Neural cell (in vitro differentiated cells): Measurements from ENCODE around the gene NFS1. TPM values are rescaled to one million over a fixed set of nuclear protein-coding genes. Genes with fewer than 3 reads are reported as not detected.

Experiments used
- H2AFZ ChIP-seq: fragments of 200-600, 300-800 bp; sonication (generic), shearing (Covaris generic); 2 replicates; pipeline ENCODE4 v1.6.0; 2014; ENCODE audit warnings: low read depth, mild to moderate bottlenecking, antibody characterized with exemption, low read length, moderate library complexity
- H3F3A ChIP-seq: fragments of 200-600 bp; shearing (Covaris generic); 2 replicates; pipeline ENCODE4 v1.6.1; 2016; ENCODE audit warnings: mild to moderate bottlenecking, moderate library complexity, mixed read lengths, antibody characterized with exemption, low read length; ENCODE audit not compliant: insufficient read depth, poor library complexity, severe bottlenecking
- H3K27ac ChIP-seq: fragments of 200-600, 300-800 bp; sonication (generic), shearing (Covaris generic); 2 replicates; pipeline ENCODE4 v1.5.1; 2014; ENCODE audit warnings: mild to moderate bottlenecking, low read length, moderate library complexity
- H3K27me3 ChIP-seq: fragments of 300-800, 200-600 bp; sonication (generic), shearing (Covaris generic); 2 replicates; pipeline ENCODE4 v1.6.0; 2014; ENCODE audit warnings: mild to moderate bottlenecking, low read depth, low read length, moderate library complexity; ENCODE audit not compliant: insufficient read depth
- H3K36me3 ChIP-seq: fragments of 300-800, 200-600 bp; sonication (generic), shearing (Covaris generic); 2 replicates; pipeline ENCODE4 v1.5.1; 2014; ENCODE audit warnings: mild to moderate bottlenecking, antibody characterized with exemption, low read length, moderate library complexity; ENCODE audit not compliant: insufficient read depth
- H3K4me2 ChIP-seq: fragments of 300-800, 200-600 bp; sonication (generic), shearing (Covaris generic); 2 replicates; pipeline ENCODE4 v1.6.0; 2014; ENCODE audit warnings: mild to moderate bottlenecking, low read length
- H3K4me3 ChIP-seq: fragments of 300-800, 200-600 bp; sonication (generic), shearing (Covaris generic); 2 replicates; pipeline ENCODE4 v1.5.1; 2014; ENCODE audit warnings: mild to moderate bottlenecking, low read length, moderate library complexity
- H3K79me2 ChIP-seq: fragments of 200-600 bp; shearing (Covaris generic); replicated peaks from 2 replicates; pipeline ENCODE4 v1.6.0; 2014; ENCODE audit warnings: mild to moderate bottlenecking, low read length, moderate library complexity; ENCODE audit not compliant: insufficient read depth
- H3K9ac ChIP-seq: fragments of 300-800, 200-600 bp; sonication (generic), shearing (Covaris generic); 2 replicates; pipeline ENCODE4 v1.6.1; 2016; ENCODE audit warnings: mild to moderate bottlenecking, low read length, mixed read lengths
- H3K9me2 ChIP-seq: fragments of 200-600 bp; shearing (Covaris generic); 2 replicates; pipeline ENCODE4 v1.6.1; 2016; ENCODE audit warnings: mild to moderate bottlenecking, low read length, mixed read lengths; ENCODE audit not compliant: insufficient read depth
- H3K9me3 ChIP-seq: fragments of 200-600, 300-800 bp; sonication (generic), shearing (Covaris generic); 2 replicates; pipeline ENCODE4 v1.6.1; 2016; ENCODE audit warnings: mild to moderate bottlenecking, mixed run types, low read length, moderate library complexity, mixed read lengths
- H4K20me1 ChIP-seq: fragments of 200-600 bp; shearing (Covaris generic); 2 replicates; pipeline ENCODE4 v1.6.1; 2016; ENCODE audit warnings: mild to moderate bottlenecking, mixed run types; ENCODE audit not compliant: insufficient read depth
- CTCF ChIP-seq: fragments of 450-650 bp; IDR thresholded peaks from 2 replicates; pipeline ENCODE4 v1.5.1; 2014; ENCODE audit warnings: antibody characterized with exemption, mild to moderate bottlenecking, moderate library complexity; ENCODE audit not compliant: poor library complexity, severe bottlenecking
- EP300 ChIP-seq: fragments of 450-650 bp; conservative IDR thresholded peaks from 2 replicates; pipeline ENCODE4 v1.6.1; 2014; ENCODE audit warnings: antibody characterized with exemption, mild to moderate bottlenecking, moderate library complexity; ENCODE audit not compliant: poor library complexity, severe bottlenecking
- EZH2 ChIP-seq: fragments of 200-600, 300-800 bp; shearing (Covaris generic), sonication (generic); IDR thresholded peaks from 2 replicates; pipeline ENCODE4 v1.6.1; 2014; ENCODE audit warnings: antibody characterized with exemption, low read length, borderline replicate concordance, mild to moderate bottlenecking; ENCODE audit not compliant: insufficient read depth, poor library complexity, severe bottlenecking
- MXI1 ChIP-seq: fragments of 450-650 bp; conservative IDR thresholded peaks from 2 replicates; pipeline ENCODE4 v1.6.1; 2014; ENCODE audit warnings: antibody characterized with exemption, mild to moderate bottlenecking; ENCODE audit not compliant: poor library complexity, severe bottlenecking
- POLR2AphosphoS5 ChIP-seq: IDR thresholded peaks from 2 replicates; pipeline ENCODE4 v1.6.1; 2012
- RAD21 ChIP-seq: fragments of 450-650 bp; conservative IDR thresholded peaks from 2 replicates; pipeline ENCODE4 v1.6.1; 2014; ENCODE audit warnings: antibody characterized with exemption, mild to moderate bottlenecking, moderate library complexity
- REST ChIP-seq: IDR thresholded peaks from 2 replicates; pipeline ENCODE4 v1.6.1; 2012; ENCODE audit warnings: borderline replicate concordance
- SMC3 ChIP-seq: fragments of 450-650 bp; conservative IDR thresholded peaks from 2 replicates; pipeline ENCODE4 v1.6.1; 2014; ENCODE audit warnings: antibody characterized with exemption, mild to moderate bottlenecking, moderate library complexity; ENCODE audit not compliant: poor library complexity
- TAF1 ChIP-seq: IDR thresholded peaks from 2 replicates; pipeline ENCODE4 v1.6.1; 2012; ENCODE audit warnings: low read depth
- polyA plus RNA-seq: library from polyadenylated mRNA; depleted of rRNA; stranded (reverse); fragments of >200 nt; gene quantifications from 2 replicates; pipeline ENCODE4 v1.2.3, GENCODE V29; 2014

NFS1 gene
- polyA plus RNA-seq, 1 donor from 2014 or later: 55.2 TPM

- Histone ChIP-seq H3K4me3 (no peak overlapping the region), H3K9ac (no peak overlapping the region), H3K9me3 (no peaks in the 10 kb centered on the region), H3K9me2 (no peaks in the 10 kb centered on the region), H3K36me3 (peaks cover 11% of the 10 kb centered on the region), H3K79me2 (peaks cover 37% of the 10 kb centered on the region), H3K27ac (no peak overlapping the region), H3K4me2 (no peak overlapping the region), H4K20me1 (peaks cover 7% of the 10 kb centered on the region), H2AFZ (no peak overlapping the region), H3K27me3 (no peaks in the 10 kb centered on the region), H3F3A (no peaks in the 10 kb centered on the region)
- TF ChIP-seq SMC3: no peak
These were observed 33.2 kb downstream of the NFS1 start for GRCh38 chr20:35665949-35666288.

- Histone ChIP-seq H3K4me3 (peak within 1 kb of the TSS; percentile 87), H3K79me2 (peaks cover 50% of the 10 kb centered on the region), H3K27me3 (no peaks in the 10 kb centered on the region), H3K9me3 (no peaks in the 10 kb centered on the region), H2AFZ (peak within 1 kb of the TSS; percentile 97), H3K9me2 (no peaks in the 10 kb centered on the region), H3K9ac (peak within 1 kb of the TSS; percentile 99), H3K4me2 (peak within 1 kb of the TSS; percentile 94), H3K36me3 (peaks cover under 1% of the 10 kb centered on the region), H4K20me1 (peaks cover 7% of the 10 kb centered on the region), H3F3A (no peaks in the 10 kb centered on the region), H3K27ac (peak within 1 kb of the TSS; percentile 95)
- TF ChIP-seq RAD21: peak; percentile 27
- no peak for TF ChIP-seq EZH2
- peak; percentile 63 for TF ChIP-seq MXI1
- TF ChIP-seq CTCF: no peak
- TF ChIP-seq EP300: peak; percentile 52
- TF ChIP-seq REST: peak; percentile 90
- TF ChIP-seq TAF1: peak; percentile 96
- peak; percentile 23 for TF ChIP-seq SMC3
- TF ChIP-seq POLR2AphosphoS5: peak; percentile 100
These were observed 34.5 kb downstream of the NFS1 start, which contains the start of the genes CPNE1 and RBM12 for GRCh38 chr20:35664466-35665206. Gene CPNE1 (minus strand): TSS chr20:35664900. CDS start chr20:35632923, 31,977 bp downstream. Gene RBM12 (minus strand): TSS chr20:35664900. CDS start chr20:35655322, 9,578 bp downstream.
